HG03175 (cell line): ENCODE measurements around the gene CHMP6.

Experiments used
- ATAC-seq: cut with Tn5 transposase; IDR thresholded peaks from one replicate; pipeline ENCODE4 v1.9.1; 2021; ENCODE audit warnings: mild to moderate bottlenecking, moderate library complexity; ENCODE audit not compliant: unreplicated experiment

The CHMP6 gene

GRCh38 chr17:80992077-80992947 is 671 bp downstream of the CHMP6 start:
- no peak for ATAC-seq

- ATAC-seq, result no peak
These were observed 1.4 kb downstream of the CHMP6 start for GRCh38 chr17:80992948-80993624.

GRCh38 chr17:80995131-80995530 is 3.5 kb downstream of the CHMP6 start:
- no peak for ATAC-seq

GRCh38 chr17:80996422-80997305 is 5.0 kb downstream of the CHMP6 start:
- no peak for ATAC-seq

- no peak for ATAC-seq
These were observed 5.9 kb downstream of the CHMP6 start for GRCh38 chr17:80997424-80998117.

- ATAC-seq, result no peak
These were observed 6.6 kb downstream of the CHMP6 start for GRCh38 chr17:80998118-80998747.

GRCh38 chr17:80998748-80999535 is 7.3 kb downstream of the CHMP6 start:
- no peak for ATAC-seq

GRCh38 chr17:80999536-81000333 is 8.1 kb downstream of the CHMP6 start:
- no peak for ATAC-seq

GRCh38 chr17:81000334-81000630 is 8.6 kb downstream of the CHMP6 start:
- no peak for ATAC-seq

- ATAC-seq, result no peak
These were observed 9.2 kb downstream of the CHMP6 start for GRCh38 chr17:81000631-81001357.

GRCh38 chr17:81002013-81002384 is 10.4 kb downstream of the CHMP6 start:
- no peak for ATAC-seq

- no peak for ATAC-seq
These were observed 11.0 kb downstream of the CHMP6 start for GRCh38 chr17:81002409-81003361.

- ATAC-seq, result no peak
These were observed 12.3 kb downstream of the CHMP6 start for GRCh38 chr17:81003711-81004475.

GRCh38 chr17:81006891-81007290 is 15.2 kb downstream of the CHMP6 start:
- no peak for ATAC-seq

- no peak for ATAC-seq
These were observed 16.5 kb downstream of the CHMP6 start for GRCh38 chr17:81008140-81008539.

GRCh38 chr17:81009136-81009535 is 17.5 kb downstream of the CHMP6 start:
- ATAC-seq, result no peak
